Astrocyte (in vitro differentiated cells and primary cell): ENCODE data around the gene SUPT5H.

Experiments used
- CTCF ChIP-seq: IDR thresholded peaks from 2 replicates; pipeline ENCODE4 v1.5.1; 2011; ENCODE audit warnings: low read depth, mild to moderate bottlenecking, inconsistent platforms, low read length, moderate library complexity; ENCODE audit not compliant: insufficient read depth
- EZH2 ChIP-seq: IDR thresholded peaks from 2 replicates; pipeline ENCODE4 v1.6.1; 2012; ENCODE audit warnings: mild to moderate bottlenecking, low read length, inconsistent platforms; ENCODE audit not compliant: insufficient read depth

GRCh38 chr19:39506598-39506943, 61.2 kb downstream of the SUPT5H start:
- no peak for TF ChIP-seq CTCF
- TF ChIP-seq EZH2 = no peak
